Aorta (tissue), 5 donors: ENCODE measurements around the gene MLLT6. TPM values are rescaled to one million over a fixed set of nuclear protein-coding genes. Genes with fewer than 3 reads are reported as not detected.
A peak's percentile ranks its signal among the peaks of the same experiment; 100 is the strongest.

Experiments
- ATAC-seq: fragments of 200-7000 bp; cut with Tn5 transposase; one replicate; pipeline ENCODE4 v1.9.1; 2022; ENCODE audit warnings: moderate library complexity; ENCODE audit not compliant: low FRiP score
- DNase-seq, 2 donors: peaks; one replicate each; pipeline ENCODE4 v3.0.0-alpha.2; 2020
- H3K27ac ChIP-seq, 2 donors: one replicate each; pipeline ENCODE4 v1.5.1; 2013; ENCODE audit warnings: low read length in 2 of 2, mild to moderate bottlenecking in 2 of 2, moderate library complexity in 2 of 2, control low read depth in 1 of 2, inconsistent platforms in 1 of 2, low read depth in 1 of 2
- H3K27me3 ChIP-seq, 2 donors: one replicate each; pipeline ENCODE4 v1.6.1; 2013; ENCODE audit warnings: control low read depth in 1 of 2, low read length in 1 of 2, mild to moderate bottlenecking in 1 of 2, moderate library complexity in 1 of 2; ENCODE audit not compliant: insufficient read depth in 2 of 2, control insufficient read depth in 1 of 2
- H3K36me3 ChIP-seq, 2 donors: one replicate each; pipeline ENCODE4 v1.6.1; 2013; ENCODE audit warnings: control low read depth in 1 of 2, low read length in 1 of 2, mild to moderate bottlenecking in 1 of 2; ENCODE audit not compliant: insufficient read depth in 2 of 2, control insufficient read depth in 1 of 2
- H3K4me1 ChIP-seq, 2 donors: one replicate each; pipeline ENCODE4 v1.6.1; 2013; ENCODE audit warnings: low read length in 2 of 2, control low read depth in 1 of 2, mild to moderate bottlenecking in 1 of 2, moderate library complexity in 1 of 2; ENCODE audit not compliant: insufficient read depth in 2 of 2, control insufficient read depth in 1 of 2
- H3K4me3 ChIP-seq, 2 donors: one replicate each; pipeline ENCODE4 v1.5.1; 2013; ENCODE audit warnings: low read length in 2 of 2, control low read depth in 1 of 2, mild to moderate bottlenecking in 1 of 2
- H3K9me3 ChIP-seq: one replicate; pipeline ENCODE4 v1.6.1; 2013; ENCODE audit warnings: mild to moderate bottlenecking, low read length; ENCODE audit not compliant: control insufficient read depth
- WGBS, 2 donors: extraction: QIAGEN DNeasy Blood & Tissue Kit; methylation state at CpG; one replicate each; pipeline ENCODE4 v1.1.7; 2013; 5-methylcytosine and 5-hydroxymethylcytosine counted together
- intact Hi-C, 2 donors: fragments of 100-400 bp; cut with DNase I; formaldehyde crosslinking; loops; one replicate each; pipeline versions ENCODE4 v1.14.2 to v1.15.0; 2022
- polyA plus RNA-seq, 2 donors: library from polyadenylated mRNA; stranded (reverse); fragments of 200-250 nt; gene quantifications; one replicate each; pipeline ENCODE4 v1.2.3, GENCODE V29; 2013
- total RNA-seq, 2 donors: library from RNA; stranded (reverse); fragmentation: NEBNext Ultra II Directional; extraction: Animal tissue kit (Norgen Biotek cat#: 25700); gene quantifications; one replicate each; pipeline ENCODE4 v1.2.1, GENCODE V29; 2021
- donor health status: healthy with polysubstance abuse.
- donor health status: Bipolar disorder and iron deficiency.
- donor health status: DM: no; HTN: no; CAD: no.
- donor health status: DM: no; HTN: no; CAD: no.
- donor health status: DM: yes; HTN: yes; CAD: no.

The MLLT6 gene
- total and polyA plus RNA-seq, 4 donors, result 28.7 to 195 (median 97.1) TPM

DNA sequence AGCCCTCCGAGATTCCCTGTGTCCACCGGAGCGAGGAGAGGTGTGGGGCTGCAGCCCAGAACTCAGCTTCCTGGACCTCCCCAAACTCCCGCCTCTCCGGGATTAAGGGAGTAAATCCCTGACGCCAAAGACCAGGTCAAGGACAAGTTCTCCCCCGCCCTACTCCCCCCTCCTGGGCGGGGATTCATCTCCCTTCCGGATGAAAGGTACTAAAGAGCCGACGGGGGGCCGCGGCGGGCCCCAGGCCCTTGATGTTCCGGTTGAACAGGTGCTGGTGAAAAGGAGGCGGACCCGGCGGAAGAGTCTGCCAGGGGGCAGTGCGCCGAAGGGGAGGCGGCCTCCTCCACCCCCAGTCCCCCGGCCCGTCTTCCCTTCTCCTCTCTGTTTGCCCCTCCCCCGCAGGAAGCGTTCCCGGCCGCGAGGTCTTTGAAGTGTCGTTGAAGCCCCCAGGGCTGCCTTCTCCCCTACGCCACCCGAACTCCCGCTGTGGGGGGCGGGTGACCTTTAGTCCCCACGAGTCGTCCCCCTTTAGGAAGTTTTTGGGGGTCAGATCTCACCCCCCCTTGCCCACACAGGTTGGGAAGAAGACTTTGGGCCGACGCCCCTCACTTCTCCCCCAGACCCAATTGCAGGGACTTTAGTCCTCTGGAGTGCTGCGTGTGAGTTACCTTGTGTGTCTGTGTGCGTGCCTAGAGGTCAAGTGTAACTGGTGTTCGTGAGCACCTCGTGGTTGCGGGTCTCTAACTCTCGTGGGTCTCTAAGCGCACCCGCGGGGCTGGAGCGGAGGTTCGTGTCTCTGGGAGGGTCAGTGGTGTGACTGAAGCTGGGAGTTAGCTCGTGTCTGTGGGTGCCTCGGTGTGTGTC is 1.1 kb upstream of the MLLT6 start:
- DNase-seq (peak; percentile 83 to 89), ATAC-seq (peak; percentile 28)
- peak overlapping the region in 1 of 2 donors; percentile 73 for H3K27ac ChIP-seq
- 1% methylated on average over 46 to 50 of the region's 50 CpGs for WGBS, 2 donors
- no peaks in the 10 kb centered on the region for H3K9me3 ChIP-seq
- H3K36me3 ChIP-seq, result no peaks in the 10 kb centered on the region
- H3K27me3 ChIP-seq, result no peaks in the 10 kb centered on the region
- H3K4me3 ChIP-seq, result peak overlapping the region; percentile 85 to 87
- intact Hi-C loops, result no loop called here
- H3K4me1 ChIP-seq, result peaks cover 0 to 3% of the 10 kb centered on the region in 2 donors

DNA sequence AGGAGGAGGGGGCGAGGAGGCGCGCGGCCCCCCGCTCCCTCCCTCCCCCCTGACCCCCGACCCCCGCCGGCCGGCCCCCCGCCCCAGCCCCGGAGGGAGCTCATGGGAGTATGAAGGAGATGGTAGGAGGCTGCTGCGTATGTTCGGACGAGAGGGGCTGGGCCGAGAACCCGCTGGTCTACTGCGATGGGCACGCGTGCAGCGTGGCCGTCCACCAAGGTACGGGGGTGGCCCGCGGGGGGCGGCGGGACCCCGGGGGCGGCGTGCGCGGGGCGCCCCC is 390 bp downstream of the MLLT6 start:
- H3K9me3 ChIP-seq, result no peaks in the 10 kb centered on the region
- intact Hi-C loops, result no loop called here
- no peaks in the 10 kb centered on the region for H3K27me3 ChIP-seq
- ATAC-seq (no peak), DNase-seq (no peak)
- H3K4me3 ChIP-seq, result peak overlapping the region; percentile 85 to 87
- peaks cover 0 to 3% of the 10 kb centered on the region in 2 donors for H3K4me1 ChIP-seq
- no peaks in the 10 kb centered on the region for H3K36me3 ChIP-seq
- no peak overlapping the region for H3K27ac ChIP-seq
- WGBS, 2 donors, result 0 to 1% methylated on average over 17 to 32 of the region's 32 CpGs

DNA sequence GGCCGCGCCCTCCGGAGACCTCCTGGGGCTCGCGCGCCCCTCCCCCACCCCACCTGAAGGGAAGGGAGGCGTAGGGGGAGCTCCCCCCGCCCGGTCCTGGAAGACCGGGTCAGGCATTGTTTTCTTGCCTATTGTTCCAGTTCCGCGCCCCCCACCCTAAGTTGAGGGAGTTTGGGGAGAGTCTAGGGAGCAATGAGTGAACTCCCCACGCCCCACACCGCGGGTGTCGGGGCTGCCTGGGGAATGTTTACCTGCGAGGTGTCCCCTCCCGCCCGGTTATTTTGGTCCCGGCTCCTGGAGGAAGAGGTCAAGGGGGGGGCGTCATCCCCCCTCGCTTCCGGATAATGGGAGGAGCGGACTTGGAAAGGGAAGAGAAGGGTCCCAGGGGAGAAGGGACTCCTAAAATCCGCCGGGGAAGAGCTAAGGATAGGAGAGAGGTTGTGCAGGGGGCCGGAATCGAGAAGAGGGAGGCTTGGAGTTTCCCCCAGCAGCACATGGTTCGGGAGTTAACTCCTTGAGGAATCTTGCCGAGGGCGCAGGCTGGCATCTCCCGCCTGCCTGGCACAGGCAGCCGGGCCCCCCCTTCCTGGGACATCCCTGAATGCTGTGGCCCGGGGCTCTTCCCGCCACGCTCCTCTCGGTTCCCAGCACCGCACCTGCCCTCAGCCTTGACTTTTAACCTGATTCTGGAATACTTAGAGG is 881 bp downstream of the MLLT6 start:
- intact Hi-C loops, result loop anchor here in 1 of 2 donors (2.0 kb wide), 1 partner anchor 23 kb away; no protein-coding TSS in a partner anchor
- Histone ChIP-seq H3K27ac (peak overlapping the region in 1 of 2 donors; percentile 64), H3K36me3 (no peaks in the 10 kb centered on the region), H3K27me3 (no peaks in the 10 kb centered on the region), H3K9me3 (no peaks in the 10 kb centered on the region), H3K4me3 (peak overlapping the region; percentile 85 to 87), H3K4me1 (peaks cover 0 to 3% of the 10 kb centered on the region in 2 donors)
- DNase-seq, result peak; percentile 71 to 87
- 0 to 1% methylated on average over 32 to 38 of the region's 38 CpGs for WGBS, 2 donors
- no peak for ATAC-seq

DNA sequence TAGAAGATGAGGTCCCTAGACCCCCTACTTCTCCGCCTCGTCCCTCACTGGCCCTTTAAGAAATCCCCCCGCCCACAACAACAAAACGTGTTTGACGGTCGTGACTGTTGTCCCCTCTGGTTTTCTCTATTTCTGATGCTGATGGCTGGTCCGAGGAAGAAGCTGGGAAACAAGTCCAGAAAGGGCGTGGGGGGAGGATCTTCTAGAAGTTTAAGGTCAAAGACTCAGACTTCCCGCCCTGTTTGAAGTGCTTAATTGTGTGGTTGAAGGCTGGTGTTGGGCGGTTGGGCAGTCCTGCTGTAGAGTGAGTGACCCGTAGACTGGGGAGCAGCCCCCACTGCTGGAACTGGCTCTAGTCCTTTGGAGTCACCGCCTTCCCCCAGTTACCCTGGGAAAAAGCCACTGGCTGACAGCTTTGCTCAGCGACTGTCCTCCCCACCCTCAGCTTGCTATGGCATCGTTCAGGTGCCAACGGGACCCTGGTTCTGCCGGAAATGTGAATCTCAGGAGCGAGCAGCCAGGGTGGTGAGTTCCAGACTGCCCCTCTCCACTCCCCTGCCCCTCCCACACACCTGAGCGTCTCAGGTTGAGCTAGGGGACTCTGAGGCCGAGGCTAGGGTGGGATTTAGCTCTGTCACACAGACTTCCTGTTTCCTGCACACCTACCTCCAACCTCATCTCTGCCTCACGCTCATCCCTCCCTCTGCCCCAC is 1.6 kb downstream of the MLLT6 start:
- ATAC-seq (no peak), DNase-seq (no peak)

DNA sequence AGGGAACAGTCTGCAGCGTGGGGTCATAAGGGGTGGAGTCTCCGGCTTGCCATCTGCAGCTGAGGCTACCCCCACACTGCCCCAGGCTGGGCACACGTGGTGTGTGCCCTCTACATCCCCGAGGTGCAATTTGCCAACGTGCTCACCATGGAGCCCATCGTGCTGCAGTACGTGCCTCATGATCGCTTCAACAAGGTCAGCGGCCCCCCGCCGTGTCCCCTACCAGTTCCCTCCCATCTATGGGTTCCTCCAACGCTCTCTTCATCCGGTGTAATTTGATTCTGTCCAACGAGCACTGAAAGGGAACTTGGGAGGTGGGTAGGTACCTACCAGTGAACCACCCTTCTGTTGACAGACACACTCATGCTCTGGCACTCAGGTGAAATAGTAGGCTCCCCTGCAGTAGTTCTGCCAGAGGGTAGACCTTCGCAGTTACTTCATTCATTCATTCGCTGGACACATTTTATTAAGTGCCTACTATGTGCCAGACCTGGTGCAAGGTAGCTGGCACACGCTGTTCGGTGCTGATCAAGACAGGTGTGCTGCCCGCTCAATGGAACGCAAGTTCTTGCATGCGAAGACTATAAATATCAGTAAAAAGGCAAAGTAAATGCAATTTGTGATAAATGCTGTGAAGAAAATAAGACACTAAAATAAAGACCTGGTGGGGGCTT is 2.7 kb downstream of the MLLT6 start:
- Histone ChIP-seq H3K36me3 (no peaks in the 10 kb centered on the region), H3K9me3 (no peaks in the 10 kb centered on the region), H3K27ac (no peak overlapping the region), H3K4me1 (peaks cover 0 to 3% of the 10 kb centered on the region in 2 donors), H3K27me3 (no peaks in the 10 kb centered on the region), H3K4me3 (no peak overlapping the region)
- DNase-seq (no peak), ATAC-seq (no peak)
- intact Hi-C loops, result loop anchor here in 1 of 2 donors (2.0 kb wide), 1 partner anchor 21 kb away; no protein-coding TSS in a partner anchor
- 77 to 81% methylated on average over 21 of the region's 21 CpGs for WGBS, 2 donors

More for the DNA sequence above, 1.6 kb downstream of the MLLT6 start:
- Histone ChIP-seq H3K36me3 (no peaks in the 10 kb centered on the region), H3K4me3 (peak overlapping the region; percentile 85 to 87), H3K27me3 (no peaks in the 10 kb centered on the region), H3K4me1 (peaks cover 0 to 3% of the 10 kb centered on the region in 2 donors), H3K27ac (peak overlapping the region in 1 of 2 donors; percentile 64), H3K9me3 (no peaks in the 10 kb centered on the region)
- intact Hi-C loops, result loop anchor here in 1 of 2 donors (2.0 kb wide), 1 partner anchor 22 kb away; no protein-coding TSS in a partner anchor
- WGBS, 2 donors, result 15% methylated on average over 20 of the region's 20 CpGs

DNA sequence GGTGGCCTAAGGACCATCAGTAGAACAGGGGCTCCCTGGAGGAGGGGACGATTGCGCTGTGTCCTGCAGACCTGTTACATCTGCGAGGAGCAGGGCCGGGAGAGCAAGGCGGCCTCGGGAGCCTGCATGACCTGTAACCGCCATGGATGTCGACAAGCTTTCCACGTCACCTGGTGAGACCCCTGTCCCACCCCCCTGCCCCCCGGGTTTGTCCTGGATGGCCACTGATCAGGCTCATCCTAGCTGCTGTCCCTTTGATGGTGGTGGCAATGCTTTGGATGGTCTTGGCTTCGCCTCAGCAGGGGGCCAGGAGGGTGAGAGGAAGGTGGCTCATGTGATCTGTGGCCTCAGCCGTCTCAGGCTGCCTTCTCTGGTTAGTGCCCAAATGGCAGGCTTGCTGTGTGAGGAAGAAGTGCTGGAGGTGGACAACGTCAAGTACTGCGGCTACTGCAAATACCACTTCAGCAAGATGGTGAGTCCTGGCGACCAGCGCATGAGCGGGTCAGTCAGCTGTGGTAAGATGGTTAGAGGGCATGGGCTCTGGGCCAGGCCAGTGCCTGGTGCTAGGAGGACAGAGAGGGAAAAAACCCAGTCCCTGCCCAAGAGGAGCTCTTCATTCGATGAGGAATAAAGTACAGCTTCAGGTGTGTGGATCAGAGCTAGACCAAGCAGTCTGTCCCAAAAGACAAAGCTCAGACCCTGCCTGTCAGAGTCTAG is 4.2 kb downstream of the MLLT6 start:
- no peaks in the 10 kb centered on the region for H3K9me3 ChIP-seq
- peaks cover 0 to 3% of the 10 kb centered on the region in 2 donors for H3K4me1 ChIP-seq
- intact Hi-C loops, result no loop called here
- no peak overlapping the region for H3K4me3 ChIP-seq
- ATAC-seq (no peak), DNase-seq (no peak)
- no peaks in the 10 kb centered on the region for H3K36me3 ChIP-seq
- no peak overlapping the region for H3K27ac ChIP-seq
- 86 to 89% methylated on average over 18 of the region's 18 CpGs for WGBS, 2 donors
- no peaks in the 10 kb centered on the region for H3K27me3 ChIP-seq

DNA sequence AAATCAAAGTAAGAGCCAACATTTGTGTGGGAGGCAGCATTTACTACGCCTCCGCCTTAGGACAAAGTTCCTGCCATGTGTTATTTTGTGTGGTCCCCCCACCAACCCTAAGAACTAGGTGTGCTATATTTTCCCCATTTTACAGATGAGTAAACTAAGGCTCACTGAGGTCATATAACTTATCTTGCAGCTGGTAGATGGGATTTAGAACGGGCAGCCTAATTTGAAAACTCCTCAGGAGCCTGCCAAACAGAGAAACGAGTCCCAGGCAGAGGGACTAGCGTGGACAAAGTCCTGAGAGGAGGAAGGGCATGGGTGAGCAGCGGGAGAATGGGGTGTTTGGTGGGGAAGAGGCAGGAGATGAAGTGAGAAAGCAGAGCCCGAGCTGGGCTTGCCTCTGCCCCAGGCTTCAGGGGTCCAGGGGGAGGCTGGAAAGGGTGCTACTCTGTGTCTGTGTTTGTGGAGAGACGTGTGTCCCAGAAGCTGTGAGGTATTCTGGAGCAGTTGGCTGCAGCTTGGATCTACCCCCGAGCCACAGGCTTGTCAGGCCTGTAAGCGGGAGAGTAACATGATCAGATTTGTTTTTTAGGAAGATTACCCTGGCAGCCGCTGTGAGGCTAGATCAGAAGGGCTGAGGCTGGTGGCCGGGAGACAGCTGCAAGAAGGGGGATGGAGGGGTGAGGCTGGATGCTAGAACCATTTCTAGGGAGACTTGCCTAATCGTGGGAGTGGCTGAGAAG is 5.0 kb downstream of the MLLT6 start:
- 69 to 74% methylated on average over 13 of the region's 13 CpGs for WGBS, 2 donors
- Histone ChIP-seq H3K27me3 (no peaks in the 10 kb centered on the region), H3K9me3 (no peaks in the 10 kb centered on the region), H3K4me1 (peaks cover 0 to 3% of the 10 kb centered on the region in 2 donors), H3K27ac (no peak overlapping the region), H3K36me3 (no peaks in the 10 kb centered on the region), H3K4me3 (no peak overlapping the region)
- intact Hi-C loops, result no loop called here
- no peak for ATAC-seq
- no peak for DNase-seq
